Activated CD8-positive, alpha-beta T cell treated with anti-CD3 and anti-CD28 coated beads for 36 hours (primary cell): ENCODE results near the gene ACSL4. TPM values are rescaled to one million over a fixed set of nuclear protein-coding genes. Genes with fewer than 3 reads are reported as not detected.

Experiments
- ATAC-seq: fragments of 200-7000 bp; cut with Tn5 transposase; one replicate; pipeline ENCODE4 v1.10.0; 2021; ENCODE audit warnings: mild to moderate bottlenecking, moderate library complexity
- CTCF ChIA-PET: fragments of 350-600 bp; sonication (Branson Sonifier 250); formaldehyde crosslinking; loops from one replicate; lab custom pipeline; 2021; ENCODE audit warnings: antibody characterized with exemption; lab: Charles Lee
- POLR2A ChIA-PET: fragments of 350-600 bp; sonication (Branson Sonifier 250); formaldehyde crosslinking; loops from one replicate; lab custom pipeline; 2021; ENCODE audit warnings: antibody characterized with exemption; lab: Charles Lee
- DNase-seq: peaks from one replicate; pipeline ENCODE4 v3.0.0-alpha.2; 2020
- H3K27ac Mint-ChIP-seq: one replicate; pipeline ENCODE4 v1.8.0; 2021; ENCODE audit warnings: mild to moderate bottlenecking, mixed read lengths
- H3K27me3 Mint-ChIP-seq: one replicate; pipeline ENCODE4 v1.8.0; 2021; ENCODE audit warnings: mixed read lengths
- H3K36me3 Mint-ChIP-seq: one replicate; pipeline ENCODE4 v1.8.0; 2021; ENCODE audit warnings: low read depth, mixed read lengths
- H3K4me1 Mint-ChIP-seq: one replicate; pipeline ENCODE4 v1.8.0; 2021; ENCODE audit warnings: low read depth, mixed read lengths
- H3K4me3 Mint-ChIP-seq: one replicate; pipeline ENCODE4 v1.8.0; 2021; ENCODE audit warnings: mild to moderate bottlenecking, moderate library complexity, mixed read lengths
- H3K9me3 Mint-ChIP-seq: one replicate; pipeline ENCODE4 v1.8.0; 2021; ENCODE audit warnings: mixed read lengths
- CTCF ChIP-seq: fragments of 200-600 bp; IDR thresholded peaks from one replicate; pipeline ENCODE4 v1.8.0; 2022; ENCODE audit warnings: antibody characterized with exemption, mild to moderate bottlenecking
- intact Hi-C: fragments of 100-400 bp; cut with micrococcal nuclease; formaldehyde crosslinking; loops from one replicate; pipeline ENCODE4 v1.10.0; 2022
- total RNA-seq, 2 experiments: library from RNA; stranded (reverse); gene quantifications; one replicate each; pipeline ENCODE4 v1.2.3, GENCODE V29; 2021

ACSL4 gene
- total RNA-seq, 2 experiments from 2014 or later = 63.1 to 64.0 TPM

GRCh38 chrX:109696146-109696740, 36.8 kb downstream of the ACSL4 start:
- Mint-ChIP-seq H3K4me1 (peaks cover 31% of the 10 kb centered on the region), H3K27ac (no peak overlapping the region), H3K27me3 (no peaks in the 10 kb centered on the region), H3K4me3 (no peak overlapping the region), H3K9me3 (no peaks in the 10 kb centered on the region), H3K36me3 (peaks cover 10% of the 10 kb centered on the region)
- DNase-seq (no peak), ATAC-seq (no peak)
- intact Hi-C loops = no loop called here
- ChIA-PET CTCF (interaction anchor here (0.6 to 1.6 kb wide), 2 partner anchors 161 to 195 kb away, joined by 3 read pairs; no protein-coding TSS in a partner anchor), POLR2A (no interaction called here)
- no peak for TF ChIP-seq CTCF

- peaks cover 33% of the 10 kb centered on the region for H3K4me1 Mint-ChIP-seq
- CTCF ChIA-PET = interaction anchor here (0.6 to 1.6 kb wide), 2 partner anchors 161 to 195 kb away, joined by 3 read pairs; no protein-coding TSS in a partner anchor
- POLR2A ChIA-PET = interaction anchor here (0.9 kb wide), 1 partner anchor 37 kb away, joined by 3 read pairs; the partner anchor contains the start of gene ACSL4
- H3K27ac Mint-ChIP-seq = no peak overlapping the region
- H3K27me3 Mint-ChIP-seq = no peaks in the 10 kb centered on the region
- ATAC-seq (no peak), DNase-seq (no peak)
- intact Hi-C loops = no loop called here
- TF ChIP-seq CTCF = no peak
- H3K36me3 Mint-ChIP-seq = peaks cover 10% of the 10 kb centered on the region
- H3K4me3 Mint-ChIP-seq = no peak overlapping the region
- no peaks in the 10 kb centered on the region for H3K9me3 Mint-ChIP-seq
These were observed 37.4 kb downstream of the ACSL4 start for GRCh38 chrX:109695637-109696036.

- POLR2A ChIA-PET = no interaction called here
- Mint-ChIP-seq H3K36me3 (peaks cover 19% of the 10 kb centered on the region), H3K4me3 (no peak overlapping the region), H3K27me3 (no peaks in the 10 kb centered on the region), H3K9me3 (no peaks in the 10 kb centered on the region), H3K4me1 (peaks cover 27% of the 10 kb centered on the region), H3K27ac (no peak overlapping the region)
- intact Hi-C loops = no loop called here
- CTCF ChIA-PET = no interaction called here
- no peak for ATAC-seq
- no peak for DNase-seq
- no peak for TF ChIP-seq CTCF
These were observed 41.3 kb downstream of the ACSL4 start for GRCh38 chrX:109691752-109692151.

- TF ChIP-seq CTCF = no peak
- no peak overlapping the region for H3K27ac Mint-ChIP-seq
- H3K4me1 Mint-ChIP-seq = peaks cover 26% of the 10 kb centered on the region
- no peaks in the 10 kb centered on the region for H3K9me3 Mint-ChIP-seq
- peaks cover 17% of the 10 kb centered on the region for H3K36me3 Mint-ChIP-seq
- ChIA-PET POLR2A (no interaction called here), CTCF (no interaction called here)
- no peak overlapping the region for H3K4me3 Mint-ChIP-seq
- DNase-seq = no peak
- intact Hi-C loops = no loop called here
- ATAC-seq = no peak
- no peaks in the 10 kb centered on the region for H3K27me3 Mint-ChIP-seq
These were observed 41.8 kb downstream of the ACSL4 start for GRCh38 chrX:109691277-109691676.

GRCh38 chrX:109687903-109688302, 45.2 kb downstream of the ACSL4 start:
- ATAC-seq (no peak), DNase-seq (no peak)
- Mint-ChIP-seq H3K4me3 (no peak overlapping the region), H3K27me3 (no peaks in the 10 kb centered on the region), H3K36me3 (peaks cover 18% of the 10 kb centered on the region), H3K9me3 (no peaks in the 10 kb centered on the region), H3K27ac (no peak overlapping the region), H3K4me1 (peaks cover 33% of the 10 kb centered on the region)
- CTCF ChIA-PET = no interaction called here
- TF ChIP-seq CTCF = no peak
- POLR2A ChIA-PET = no interaction called here
- intact Hi-C loops = no loop called here
